Fibroblast of lung (primary cell): Measurements from ENCODE around the gene ZSCAN16. TPM values are rescaled to one million over a fixed set of nuclear protein-coding genes. Genes with fewer than 3 reads are reported as not detected.

Experiments used
- DNase-seq, 2 donors: peaks; one replicate each; pipeline versions ENCODE4 v3.0.0 to v3.0.0-alpha.2; 2010; ENCODE audit warnings: low read depth in 2 of 2
- H2AFZ ChIP-seq: 2 replicates; pipeline ENCODE4 v1.5.1; 2012; ENCODE audit warnings: low read length, control low read depth, inconsistent platforms
- H3K27ac ChIP-seq: 2 replicates; pipeline ENCODE4 v1.5.1; 2011; ENCODE audit warnings: low read length, control low read depth; ENCODE audit not compliant: insufficient read depth
- H3K27me3 ChIP-seq: 2 replicates; pipeline ENCODE4 v1.5.1; 2011; ENCODE audit warnings: mild to moderate bottlenecking, low read length; ENCODE audit not compliant: control insufficient read depth, insufficient read depth
- H3K36me3 ChIP-seq: 2 replicates; pipeline ENCODE4 v1.5.1; 2011; ENCODE audit warnings: low read length; ENCODE audit not compliant: control insufficient read depth, insufficient read depth
- H3K4me1 ChIP-seq: 2 replicates; pipeline ENCODE4 v1.5.1; 2011; ENCODE audit warnings: low read length; ENCODE audit not compliant: control insufficient read depth, insufficient read depth; ENCODE audit errors: extremely low read depth
- H3K4me2 ChIP-seq: 2 replicates; pipeline ENCODE4 v1.5.1; 2011; ENCODE audit warnings: low read length, control low read depth; ENCODE audit not compliant: insufficient read depth; ENCODE audit errors: extremely low read depth
- H3K4me3 ChIP-seq, 4 experiments: fragments of 200-600 bp in 1 of 4; sonication (generic) in 1 of 4; replicated peaks in 1 of 4; 2 replicates each; pipeline ENCODE4 v1.5.1; 2011 to 2016; ENCODE audit warnings: low read length in 4 of 4, low read depth in 3 of 4, mild to moderate bottlenecking in 3 of 4, control low read depth in 2 of 4, inconsistent platforms in 1 of 4, mixed read lengths in 1 of 4; ENCODE audit not compliant: insufficient read depth in 1 of 4; ENCODE audit errors: control extremely low read depth in 1 of 4
- H3K79me2 ChIP-seq: 2 replicates; pipeline ENCODE4 v1.5.1; 2012; ENCODE audit warnings: mild to moderate bottlenecking, low read length, inconsistent platforms; ENCODE audit not compliant: control insufficient read depth, insufficient read depth
- H3K9ac ChIP-seq: 2 replicates; pipeline ENCODE4 v1.5.1; 2011; ENCODE audit warnings: mild to moderate bottlenecking, low read length, control low read depth; ENCODE audit not compliant: insufficient read depth
- H3K9me3 ChIP-seq: 2 replicates; pipeline ENCODE4 v1.5.1; 2012; ENCODE audit warnings: low read depth, low read length; ENCODE audit not compliant: control insufficient read depth, insufficient read depth
- H4K20me1 ChIP-seq: 2 replicates; pipeline ENCODE4 v1.5.1; 2011; ENCODE audit warnings: low read length; ENCODE audit not compliant: control insufficient read depth, insufficient read depth; ENCODE audit errors: extremely low read depth
- CTCF ChIP-seq, 2 donors: IDR thresholded peaks in 1 of 2; conservative IDR thresholded peaks in 1 of 2; 1 replicate in 1 of 2; 2 replicates in 1 of 2; pipeline ENCODE4 v1.5.1; 2011 to 2012; ENCODE audit warnings: low read length in 2 of 2, control low read depth in 1 of 2, inconsistent platforms in 1 of 2, low read depth in 1 of 2, mild to moderate bottlenecking in 1 of 2
- EZH2 ChIP-seq: IDR thresholded peaks from 2 replicates; pipeline ENCODE4 v1.5.1; 2012; ENCODE audit warnings: low read length, control low read depth, mild to moderate bottlenecking; ENCODE audit errors: missing control alignments
- polyA plus RNA-seq, 2 donors: library from polyadenylated mRNA; depleted of rRNA in 1 of 2; stranded (reverse) in 1 of 2; unstranded in 1 of 2; fragments of >200 nt; gene quantifications; 2 replicates each; pipeline ENCODE4 v1.2.1, GENCODE V29; 2011 to 2012; ENCODE audit warnings: missing spikeins in 1 of 2
- total RNA-seq: library from RNA; depleted of rRNA; stranded (reverse); fragments of >200 nt; gene quantifications from 2 replicates; pipeline ENCODE4 v1.2.1, GENCODE V29; 2014

Gene ZSCAN16
- total and polyA plus RNA-seq, 2 donors (not counting 1 experiment from before 2014, with no cell fraction given), result 2.0 to 6.6 TPM

GRCh38 chr6:28125401-28125800, 992 bp downstream of the ZSCAN16 start:
- Histone ChIP-seq H3K9ac (no peak overlapping the region), H3K27me3 (no peaks in the 10 kb centered on the region), H3K36me3 (no peaks in the 10 kb centered on the region), H3K27ac (no peak overlapping the region), H3K4me3 (peak overlapping the region in 1 of 4 experiments; percentile 6), H2AFZ (no peak overlapping the region), H3K9me3 (no peaks in the 10 kb centered on the region), H4K20me1 (peaks cover 3% of the 10 kb centered on the region), H3K79me2 (peaks cover 11% of the 10 kb centered on the region), H3K4me1 (no peaks in the 10 kb centered on the region), H3K4me2 (no peak overlapping the region)
- TF ChIP-seq EZH2, result no peak
- no peak for TF ChIP-seq CTCF (conservative IDR thresholded peaks at IDR 0.05 in 1 of 2, IDR thresholded peaks at IDR 0.05 in 1 of 2; ENCODE audit: low read depth in 1 of 2, low read length in 2 of 2)
- DNase-seq, result no peak

DNA sequence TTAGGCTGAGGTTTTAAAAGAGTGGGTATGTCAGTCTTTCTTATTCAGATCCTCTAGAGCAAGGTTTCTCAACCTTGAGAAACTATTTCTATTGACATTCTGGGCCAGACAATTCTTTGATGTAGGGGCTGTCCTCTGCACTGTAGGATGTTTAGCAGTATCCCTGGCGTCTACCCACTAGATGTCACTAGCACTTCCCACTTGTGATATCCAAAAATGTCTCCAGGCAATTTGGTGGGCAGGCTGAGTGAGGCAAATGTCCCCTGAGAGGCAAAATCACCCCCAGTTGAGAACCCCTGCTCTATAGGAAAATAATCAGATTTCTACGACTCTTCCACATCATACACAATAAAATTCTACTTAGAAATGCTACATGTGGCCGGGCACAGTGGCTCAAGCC, 9.6 kb downstream of the ZSCAN16 start:
- Histone ChIP-seq H3K36me3 (no peaks in the 10 kb centered on the region), H3K79me2 (peaks cover 44% of the 10 kb centered on the region), H3K4me1 (peaks cover 4% of the 10 kb centered on the region), H3K9ac (no peak overlapping the region), H3K4me2 (no peak overlapping the region), H2AFZ (no peak overlapping the region), H3K27me3 (no peaks in the 10 kb centered on the region), H3K27ac (no peak overlapping the region), H4K20me1 (no peaks in the 10 kb centered on the region), H3K9me3 (no peaks in the 10 kb centered on the region), H3K4me3 (no peak overlapping the region)
- DNase-seq, result peak; percentile 26 to 54
- TF ChIP-seq EZH2 (no peak), CTCF (conservative IDR thresholded peaks at IDR 0.05 in 1 of 2, IDR thresholded peaks at IDR 0.05 in 1 of 2; ENCODE audit: low read depth in 1 of 2, low read length in 2 of 2) (peak; percentile 40 to 58)

DNA sequence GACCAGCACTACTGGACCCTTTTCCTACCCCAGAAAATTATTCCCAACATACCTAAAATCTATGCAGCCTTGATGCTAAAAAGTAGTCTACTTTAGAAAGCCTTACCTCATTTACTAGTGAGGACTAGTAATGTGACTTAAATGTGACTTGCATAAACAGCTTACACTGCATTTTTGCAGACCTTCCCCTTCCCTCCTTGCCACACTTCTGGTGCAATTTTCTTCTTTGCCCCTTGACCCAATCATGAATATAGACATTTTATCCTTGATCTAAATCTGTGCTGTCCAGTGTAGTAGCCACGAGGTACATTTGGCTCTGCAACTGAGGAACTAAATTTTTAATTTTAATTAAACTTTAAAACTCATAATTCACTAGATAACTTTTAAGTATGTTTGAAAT, 10.3 kb downstream of the ZSCAN16 start:
- Histone ChIP-seq H3K27ac (no peak overlapping the region), H3K9me3 (no peaks in the 10 kb centered on the region), H3K36me3 (no peaks in the 10 kb centered on the region), H3K27me3 (no peaks in the 10 kb centered on the region), H2AFZ (no peak overlapping the region), H3K79me2 (peaks cover 39% of the 10 kb centered on the region), H3K4me3 (no peak overlapping the region), H4K20me1 (no peaks in the 10 kb centered on the region), H3K9ac (no peak overlapping the region), H3K4me1 (peaks cover 4% of the 10 kb centered on the region), H3K4me2 (no peak overlapping the region)
- no peak for TF ChIP-seq EZH2
- no peak for TF ChIP-seq CTCF (conservative IDR thresholded peaks at IDR 0.05 in 1 of 2, IDR thresholded peaks at IDR 0.05 in 1 of 2; ENCODE audit: low read depth in 1 of 2, low read length in 2 of 2)
- no peak for DNase-seq
